T-helper 1 cell (primary cell): ENCODE results near the gene PSAP.

Experiments
- DNase-seq, 5 donors: peaks; one replicate each; pipeline ENCODE4 v3.0.0-alpha.2; 2012 to 2020

The PSAP gene

DNA sequence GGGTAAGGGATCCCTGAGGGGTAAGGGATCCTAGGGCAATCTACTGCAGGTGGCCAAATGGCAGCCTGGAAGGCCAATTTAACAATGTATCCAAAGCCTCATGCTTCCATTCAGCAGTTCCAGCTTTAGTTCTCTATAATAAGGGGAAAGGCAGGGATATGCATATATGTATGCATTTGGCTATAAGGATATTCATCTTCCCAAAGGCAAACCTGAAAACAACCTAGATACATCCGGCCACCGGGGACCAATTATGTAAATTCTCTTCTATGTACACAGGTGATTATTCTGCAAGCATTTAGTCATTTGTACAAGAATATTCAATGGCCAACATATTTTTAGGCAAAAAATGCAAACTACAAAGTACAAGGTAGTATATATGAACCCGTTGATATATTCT is 26.7 kb downstream of the PSAP start:
- no peak for DNase-seq

DNA sequence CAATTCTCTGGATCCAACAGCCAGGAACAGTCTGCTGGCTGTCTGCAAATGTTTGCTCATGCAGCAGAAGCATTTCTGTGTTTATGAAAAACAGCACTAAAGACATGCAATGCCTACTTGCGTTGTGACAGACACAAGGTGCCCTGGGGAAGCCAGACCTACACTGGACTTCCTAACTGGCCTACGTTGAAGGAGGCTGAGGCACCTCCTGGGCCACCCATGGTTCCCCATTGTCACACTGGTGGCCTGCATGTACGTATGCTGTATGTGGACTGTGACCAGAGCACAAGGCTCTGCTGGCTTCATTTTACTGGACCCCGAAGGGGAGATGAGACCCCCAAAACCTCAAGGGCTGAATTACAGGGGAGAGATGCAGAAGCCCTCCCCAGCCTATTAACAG is 27.7 kb downstream of the PSAP start:
- no peak for DNase-seq

DNA sequence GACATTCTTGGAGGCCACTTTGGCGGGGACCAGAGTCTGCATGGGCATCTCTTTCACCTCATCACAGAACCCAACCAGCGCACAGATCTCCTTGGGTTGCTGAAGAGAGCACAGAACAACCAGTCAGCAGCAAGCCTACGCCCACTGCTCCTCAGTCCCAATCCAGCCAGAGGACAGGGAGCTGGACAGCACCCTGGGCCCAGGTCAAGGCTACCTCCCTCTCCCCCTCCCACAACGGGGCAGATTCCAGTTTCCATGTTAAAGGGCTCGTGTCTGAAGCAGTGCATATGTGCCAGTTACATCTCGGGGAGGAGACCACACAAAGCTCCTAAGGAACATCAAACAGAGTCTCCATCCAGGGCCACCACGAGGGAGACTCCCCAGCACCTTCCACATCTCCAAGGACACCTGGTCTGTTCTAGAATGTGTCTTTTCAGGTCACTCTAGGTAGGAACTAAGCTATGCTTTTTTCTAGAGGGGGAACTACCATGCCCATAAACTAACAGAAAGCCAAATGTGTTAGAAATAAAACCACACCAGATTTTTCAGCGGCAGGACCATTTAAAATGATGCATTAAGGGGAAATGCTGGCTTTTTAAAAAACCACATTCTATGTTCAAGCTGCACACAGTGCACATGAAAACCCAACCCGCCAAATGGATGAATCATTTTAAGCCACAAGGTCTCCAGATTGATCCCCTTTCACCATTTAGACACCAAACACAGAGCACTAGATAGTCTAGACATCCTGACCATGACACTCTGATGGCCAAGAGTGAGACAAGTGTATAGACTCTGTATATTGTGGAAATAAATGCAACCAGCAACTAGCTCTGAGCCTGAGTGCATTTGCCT is 28.9 kb downstream of the PSAP start:
- DNase-seq = peak in 1 of 5 donors; percentile 13

DNA sequence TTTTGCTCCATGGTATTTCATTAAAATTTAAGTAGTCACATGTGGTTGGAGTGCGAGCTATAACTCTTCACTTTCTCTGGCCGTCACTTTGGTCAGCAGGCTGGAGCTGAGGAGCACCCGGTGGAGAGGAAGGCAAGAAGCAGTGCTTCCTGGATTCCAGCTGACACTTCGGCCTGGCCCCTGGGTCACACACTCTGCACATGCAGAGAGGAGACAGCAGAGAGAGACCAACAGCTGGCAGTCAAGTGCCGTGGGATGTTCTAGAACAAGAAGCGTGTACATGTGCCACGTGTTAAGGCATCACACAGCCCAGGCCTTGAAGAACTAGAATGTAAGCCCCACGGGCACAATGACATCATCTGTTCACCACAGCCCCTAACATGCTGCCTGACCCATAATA is 30.1 kb downstream of the PSAP start:
- DNase-seq = no peak

DNA sequence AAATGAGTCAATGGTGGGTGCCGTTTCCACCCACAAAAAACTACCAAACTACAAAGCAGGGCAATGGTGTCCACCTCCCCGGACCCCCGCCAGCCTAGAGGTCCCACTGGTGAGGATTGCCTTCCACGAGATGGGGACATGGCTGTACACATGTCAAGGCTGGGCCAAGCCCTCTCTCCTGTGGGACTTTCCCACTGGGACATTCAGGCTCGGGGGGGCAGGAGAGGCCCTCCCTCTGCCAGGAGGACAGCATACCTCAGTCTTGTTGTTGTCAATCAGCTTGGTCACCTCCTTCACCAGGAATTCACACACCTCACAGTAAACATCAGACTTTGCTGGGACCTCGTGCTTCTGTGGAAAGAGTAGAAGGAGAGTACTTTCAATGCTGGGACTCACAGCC is 31.1 kb downstream of the PSAP start:
- no peak for DNase-seq

DNA sequence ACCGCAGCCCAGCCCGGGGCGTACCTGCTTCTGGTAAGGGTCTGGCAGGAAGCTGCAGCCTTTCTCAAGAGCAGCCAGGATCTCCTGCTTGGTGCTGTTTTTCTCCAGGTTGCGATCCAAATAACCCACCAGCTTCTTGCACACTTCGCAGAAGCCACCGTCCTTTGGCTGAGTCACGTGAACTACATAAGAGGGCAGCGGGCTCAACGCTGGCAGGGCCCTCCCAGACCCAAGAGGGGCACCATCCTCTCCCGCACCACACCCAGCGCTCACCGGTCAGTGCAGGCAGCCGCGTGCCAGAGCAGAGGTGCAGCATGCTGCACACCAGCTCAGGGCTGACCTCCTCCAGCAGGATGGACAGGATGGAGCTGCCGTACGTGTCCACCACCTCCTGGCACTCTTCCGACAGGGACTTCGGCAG is 31.6 kb downstream of the PSAP start:
- DNase-seq = no peak

DNA sequence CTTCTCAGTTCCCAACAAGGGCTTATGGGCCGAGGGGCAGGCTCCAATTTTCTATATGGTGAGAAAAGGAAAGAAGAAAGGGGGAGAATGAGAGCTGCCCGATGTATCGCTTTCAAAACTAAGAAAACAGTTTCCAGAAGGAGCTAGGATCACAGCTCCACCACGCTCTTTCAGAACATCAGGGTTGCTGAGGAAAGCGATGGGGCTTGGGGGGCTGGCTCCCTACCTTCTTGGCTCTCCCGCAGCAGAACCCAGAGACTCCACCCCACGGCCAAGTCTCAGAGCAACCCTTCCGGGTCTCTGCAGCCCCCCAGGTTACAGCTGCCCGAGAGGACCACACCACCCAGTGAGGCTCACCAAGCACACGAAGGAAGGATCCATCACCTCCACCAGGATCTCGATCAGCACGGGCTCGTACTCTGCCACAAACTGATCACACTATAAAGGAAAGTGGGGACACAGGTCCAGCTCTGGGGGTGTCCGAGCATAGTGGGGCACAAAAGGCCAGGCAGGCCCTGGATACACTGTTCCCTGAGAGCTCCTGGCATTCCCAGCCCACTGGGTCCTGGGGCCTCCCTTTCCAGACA is 32.3 kb downstream of the PSAP start:
- DNase-seq = no peak

DNA sequence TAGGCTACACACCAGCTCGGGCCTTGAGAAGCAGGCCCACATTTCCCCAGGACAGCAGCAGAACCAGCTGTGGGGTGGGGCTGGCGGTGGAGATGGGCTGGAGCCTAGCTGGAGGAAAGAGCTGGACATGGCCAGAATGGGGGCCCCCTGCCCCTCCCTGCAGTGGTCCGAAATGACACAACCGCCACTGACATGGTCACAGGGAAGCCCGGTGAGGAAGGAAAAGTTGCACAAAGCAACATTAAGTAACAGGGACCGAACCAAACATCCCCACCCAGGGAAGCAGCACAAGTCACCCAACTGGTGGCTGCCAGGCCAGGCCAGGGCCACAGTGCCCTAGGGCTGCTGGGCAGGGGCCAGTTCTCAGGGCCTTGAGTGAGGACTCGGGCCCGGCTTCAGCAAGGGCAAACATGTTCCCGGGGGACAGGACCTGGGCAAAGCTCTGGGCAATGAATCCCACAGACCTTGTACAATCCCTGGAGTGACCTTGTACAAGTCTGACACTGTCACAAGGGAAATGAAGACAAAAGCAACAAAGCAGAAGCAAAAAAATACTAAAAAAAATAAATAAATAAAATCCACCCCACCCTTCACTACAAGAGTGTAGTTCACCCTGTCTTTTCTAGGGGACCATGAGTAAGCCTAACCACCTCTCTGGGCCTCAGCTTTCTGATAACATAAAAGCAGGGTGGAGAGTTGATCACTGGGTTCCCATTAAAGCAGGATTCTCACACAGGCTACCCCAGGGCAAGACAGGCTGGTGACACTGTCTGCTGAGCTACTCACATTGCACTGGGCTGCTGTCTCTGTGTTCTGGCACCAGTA is 33.0 kb downstream of the PSAP start:
- DNase-seq = no peak

DNA sequence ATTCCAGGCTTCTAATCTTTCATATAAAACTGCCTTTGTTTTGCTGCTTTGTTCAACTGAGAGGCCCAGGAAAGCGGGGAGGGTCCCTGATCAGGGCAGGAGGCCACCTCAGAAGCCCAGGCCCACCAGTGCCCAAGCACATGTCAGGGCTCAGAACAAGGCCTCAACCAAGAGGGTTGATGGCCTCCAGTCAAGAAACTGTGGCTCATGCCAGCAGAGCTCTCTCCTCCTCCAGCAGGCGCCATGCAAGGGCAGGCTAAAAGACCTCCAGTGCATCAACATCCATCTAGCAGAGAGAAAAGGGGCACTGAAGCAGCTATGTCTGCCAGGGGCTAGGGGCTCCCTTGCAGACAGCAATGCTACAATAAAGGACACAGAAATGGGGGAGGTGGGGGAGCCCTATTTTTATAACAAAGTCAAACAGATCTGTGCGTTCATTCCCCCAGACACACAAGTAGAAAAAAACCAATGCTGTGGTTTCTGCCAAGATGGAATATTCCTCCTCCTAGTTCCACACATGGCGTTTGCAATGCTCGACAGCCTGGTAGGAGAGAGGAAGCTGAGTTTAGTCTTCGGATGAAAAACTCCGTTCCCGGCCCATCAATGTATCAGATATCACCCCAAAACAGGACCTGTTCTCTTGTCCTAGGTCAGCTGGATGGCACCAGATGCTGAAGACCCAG is 34.0 kb downstream of the PSAP start:
- DNase-seq = no peak

DNA sequence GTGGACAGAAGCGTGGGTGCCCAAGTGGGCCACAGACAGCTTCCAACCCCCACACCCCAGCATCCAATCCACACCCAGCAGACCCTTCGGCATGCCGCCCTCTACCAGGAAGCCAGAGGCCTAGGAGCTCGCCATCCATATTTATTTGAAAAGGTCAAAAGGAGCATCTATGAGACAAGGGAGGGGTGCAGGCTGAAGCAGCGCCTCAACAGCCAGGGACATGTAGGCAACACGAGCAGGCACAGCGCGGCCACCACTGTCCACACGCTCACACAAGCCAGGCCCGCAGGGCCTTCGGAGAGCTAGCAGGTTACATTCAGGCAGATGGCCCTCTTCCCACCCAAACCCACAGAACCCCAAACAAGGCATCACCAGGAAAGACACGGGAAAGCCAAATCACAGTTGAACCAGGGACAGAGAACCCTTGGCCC is 34.6 kb downstream of the PSAP start:
- DNase-seq = no peak

DNA sequence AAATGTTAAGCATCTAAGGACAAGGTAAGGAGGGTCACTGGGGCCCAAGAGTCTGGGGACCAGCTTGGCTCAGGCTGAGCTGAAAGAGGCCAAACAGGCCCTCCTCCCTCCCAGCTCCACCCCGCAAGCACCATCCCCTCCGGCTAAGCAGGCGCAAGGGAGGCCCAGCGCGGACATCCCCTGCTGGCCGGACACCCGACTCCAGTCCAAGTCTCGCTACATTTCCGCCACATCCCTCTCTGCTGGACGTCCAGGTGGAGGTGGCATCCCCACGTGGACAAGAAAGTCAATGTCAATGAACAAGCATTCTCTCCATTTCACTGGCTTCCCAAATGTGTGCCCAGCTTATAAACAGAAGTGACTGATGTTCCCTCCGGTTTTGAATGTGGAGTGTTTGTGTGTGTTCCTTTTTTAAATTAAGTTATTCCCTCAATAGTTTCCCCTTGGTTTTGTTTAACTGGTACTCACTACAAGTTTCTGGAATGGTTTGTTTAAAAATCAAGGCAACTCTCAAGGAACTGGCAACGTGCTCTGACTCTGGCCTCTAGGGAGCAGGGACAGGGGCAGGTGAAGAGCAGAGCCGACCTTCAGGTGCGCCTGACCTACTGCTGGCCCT is 35.4 kb downstream of the PSAP start:
- no peak for DNase-seq

DNA sequence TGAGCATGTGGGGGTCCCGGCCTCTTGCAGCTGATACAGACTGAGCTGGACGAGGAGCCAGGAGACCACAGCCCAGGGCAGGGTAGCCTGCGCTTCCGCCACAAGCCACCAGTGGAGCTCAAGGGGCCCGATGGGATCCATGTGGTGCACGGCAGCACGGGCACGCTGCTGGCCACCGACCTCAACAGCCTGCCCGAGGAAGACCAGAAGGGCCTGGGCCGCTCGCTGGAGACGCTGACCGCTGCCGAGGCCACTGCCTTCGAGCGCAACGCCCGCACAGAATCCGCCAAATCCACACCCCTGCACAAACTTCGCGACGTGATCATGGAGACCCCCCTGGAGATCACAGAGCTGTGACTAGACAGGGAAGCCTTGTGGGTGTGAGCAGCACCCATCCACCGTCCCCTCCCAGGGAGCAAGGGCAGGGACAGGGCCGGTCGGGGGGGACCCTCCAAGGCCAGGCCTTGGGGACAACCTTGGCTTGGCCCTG is 36.1 kb downstream of the PSAP start:
- no peak for DNase-seq

DNA sequence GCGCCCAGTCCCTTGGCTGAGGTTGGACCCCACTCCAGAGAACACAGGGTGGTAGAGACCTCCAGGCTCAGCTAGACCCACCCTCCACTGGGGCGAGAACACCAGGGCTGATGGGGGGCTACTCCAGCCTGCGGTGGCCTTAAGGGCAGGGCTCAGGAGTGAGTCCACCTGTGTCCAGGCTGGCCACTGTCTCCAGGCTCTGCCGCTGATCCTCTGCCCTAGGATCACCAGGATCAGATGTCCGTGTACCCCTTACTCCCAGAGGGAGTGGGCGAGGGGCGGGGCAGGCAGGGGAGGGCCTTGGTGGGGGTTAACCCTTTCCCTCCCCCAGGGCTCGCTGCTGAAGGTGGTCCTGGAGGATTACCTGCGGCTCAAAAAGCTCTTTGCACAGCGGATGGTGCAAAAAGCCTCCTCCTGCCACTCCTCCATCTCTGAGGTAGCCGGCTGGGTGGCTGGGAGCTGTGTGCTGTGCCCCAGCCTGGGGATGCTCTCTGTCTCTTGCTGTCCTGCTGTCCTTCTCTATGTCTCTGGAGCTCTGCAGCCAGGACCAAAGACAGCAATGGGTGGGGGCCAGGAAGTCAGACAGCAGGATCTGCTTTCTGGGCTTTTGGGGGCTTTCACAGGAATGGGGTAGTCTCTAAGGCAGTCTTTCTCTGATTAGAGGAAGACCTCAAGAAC is 38.0 kb downstream of the PSAP start:
- no peak for DNase-seq

DNA sequence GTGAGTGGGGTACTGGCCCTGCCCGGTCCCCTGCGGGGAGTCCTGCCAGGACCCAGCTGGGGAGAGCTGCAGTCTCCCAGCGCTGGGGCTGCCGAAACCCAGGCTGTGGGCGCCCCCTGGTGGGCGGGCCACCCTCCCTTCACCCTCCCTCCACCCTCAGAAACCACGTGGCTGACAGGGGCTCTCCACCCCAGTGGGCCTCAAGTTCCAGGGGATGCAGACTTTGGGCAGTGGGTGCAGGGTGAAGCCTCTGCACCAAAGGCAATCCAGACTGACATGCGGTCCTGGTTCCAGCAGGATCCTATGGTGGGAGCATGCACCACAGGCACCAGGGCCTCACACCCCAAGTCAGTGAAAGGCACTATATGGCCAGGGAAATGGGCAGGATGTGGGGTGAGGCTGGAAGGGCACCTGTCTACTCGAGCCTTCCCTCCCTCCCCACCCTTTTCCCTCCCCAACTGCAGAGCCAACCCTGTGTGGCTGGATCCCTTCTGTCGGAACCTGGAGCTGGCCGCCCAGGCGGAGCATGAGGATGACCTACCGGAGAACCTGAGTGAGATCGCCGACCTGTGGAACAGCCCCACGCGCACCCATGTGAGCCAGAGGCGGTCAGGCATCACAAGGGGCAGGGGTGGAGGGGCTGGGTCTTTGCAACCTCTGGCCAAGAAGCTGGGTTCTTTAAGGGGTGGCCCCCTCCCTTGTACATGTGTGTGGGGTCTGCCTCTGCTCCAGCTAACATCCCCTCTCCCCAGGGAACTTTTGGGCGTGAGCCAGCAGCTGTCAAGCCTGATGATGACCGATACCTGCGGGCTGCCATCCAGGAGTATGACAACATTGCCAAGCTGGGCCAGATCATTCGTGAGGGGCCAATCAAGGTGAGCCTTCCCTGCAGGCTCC is 38.8 kb downstream of the PSAP start:
- DNase-seq = peak; percentile 51 to 77 (median 67)

DNA sequence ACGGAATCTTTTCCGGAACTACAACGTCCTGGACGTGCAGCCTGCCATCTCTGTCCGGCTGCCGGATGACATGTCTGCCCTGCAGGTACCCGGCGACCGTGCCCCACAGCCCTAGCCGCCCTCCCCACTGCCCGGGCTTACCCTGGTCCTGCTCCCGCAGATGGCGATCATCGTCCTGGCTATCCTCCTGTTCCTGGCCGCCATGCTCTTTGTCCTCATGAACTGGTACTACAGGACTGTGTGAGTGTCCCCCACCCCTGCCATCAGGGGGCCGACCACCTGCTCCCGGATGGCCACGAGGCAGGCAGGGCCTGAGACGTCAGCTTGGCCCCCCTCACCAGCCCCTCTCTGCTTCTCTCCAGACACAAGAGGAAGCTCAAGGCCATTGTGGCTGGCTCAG is 39.7 kb downstream of the PSAP start:
- DNase-seq = no peak

DNA sequence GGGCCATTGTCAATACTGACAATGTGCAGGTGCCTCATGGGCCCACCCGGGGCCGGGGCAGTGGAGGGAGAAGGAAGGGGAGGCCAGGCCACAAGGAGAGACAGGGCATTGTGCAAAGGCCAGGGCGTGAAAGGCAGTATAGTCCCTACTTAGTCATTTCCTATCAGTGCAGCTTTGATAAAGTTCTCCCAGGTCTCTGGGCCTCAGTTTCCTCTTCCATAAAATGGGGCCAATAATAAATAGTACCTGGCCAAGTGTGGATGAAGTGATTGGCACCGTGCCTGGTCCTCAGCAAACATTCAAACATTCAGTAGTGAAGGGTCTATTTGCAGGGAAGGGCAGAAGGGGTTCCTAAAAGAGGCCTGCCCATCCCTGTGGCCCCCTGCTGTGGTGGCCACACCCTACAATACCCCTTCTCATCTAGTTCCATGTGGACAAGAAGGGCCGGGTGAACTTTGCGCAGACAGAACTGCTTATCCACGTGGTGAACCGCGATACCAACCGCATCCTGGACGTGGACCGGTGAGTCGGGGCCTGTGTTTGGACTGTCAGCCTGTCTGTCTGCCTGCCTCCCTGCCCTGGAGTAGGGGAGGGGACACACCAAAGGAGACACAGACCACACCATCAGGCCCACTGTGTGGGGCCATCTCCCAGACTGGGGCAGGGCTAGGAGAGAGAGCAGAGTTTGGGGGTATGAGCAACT is 40.9 kb downstream of the PSAP start:
- DNase-seq = no peak

DNA sequence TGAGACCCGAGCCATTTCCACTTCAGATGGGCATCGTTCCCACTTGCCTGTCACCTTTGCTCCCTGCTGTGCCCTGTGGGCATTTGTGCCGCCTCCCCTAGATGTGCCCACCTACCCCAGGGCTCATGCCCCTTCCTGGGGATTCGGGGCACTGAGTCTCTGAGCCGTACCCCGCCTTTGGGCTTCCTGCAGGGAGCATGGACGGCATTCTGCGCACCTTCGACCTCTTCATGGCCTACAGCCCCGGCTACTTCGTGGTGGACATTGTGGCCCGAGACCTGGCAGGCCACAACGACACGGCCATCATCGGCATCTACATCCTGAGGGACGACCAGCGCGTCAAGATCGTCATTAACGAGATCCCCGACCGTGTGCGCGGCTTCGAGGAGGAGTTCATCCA is 41.4 kb downstream of the PSAP start:
- DNase-seq = no peak

DNA sequence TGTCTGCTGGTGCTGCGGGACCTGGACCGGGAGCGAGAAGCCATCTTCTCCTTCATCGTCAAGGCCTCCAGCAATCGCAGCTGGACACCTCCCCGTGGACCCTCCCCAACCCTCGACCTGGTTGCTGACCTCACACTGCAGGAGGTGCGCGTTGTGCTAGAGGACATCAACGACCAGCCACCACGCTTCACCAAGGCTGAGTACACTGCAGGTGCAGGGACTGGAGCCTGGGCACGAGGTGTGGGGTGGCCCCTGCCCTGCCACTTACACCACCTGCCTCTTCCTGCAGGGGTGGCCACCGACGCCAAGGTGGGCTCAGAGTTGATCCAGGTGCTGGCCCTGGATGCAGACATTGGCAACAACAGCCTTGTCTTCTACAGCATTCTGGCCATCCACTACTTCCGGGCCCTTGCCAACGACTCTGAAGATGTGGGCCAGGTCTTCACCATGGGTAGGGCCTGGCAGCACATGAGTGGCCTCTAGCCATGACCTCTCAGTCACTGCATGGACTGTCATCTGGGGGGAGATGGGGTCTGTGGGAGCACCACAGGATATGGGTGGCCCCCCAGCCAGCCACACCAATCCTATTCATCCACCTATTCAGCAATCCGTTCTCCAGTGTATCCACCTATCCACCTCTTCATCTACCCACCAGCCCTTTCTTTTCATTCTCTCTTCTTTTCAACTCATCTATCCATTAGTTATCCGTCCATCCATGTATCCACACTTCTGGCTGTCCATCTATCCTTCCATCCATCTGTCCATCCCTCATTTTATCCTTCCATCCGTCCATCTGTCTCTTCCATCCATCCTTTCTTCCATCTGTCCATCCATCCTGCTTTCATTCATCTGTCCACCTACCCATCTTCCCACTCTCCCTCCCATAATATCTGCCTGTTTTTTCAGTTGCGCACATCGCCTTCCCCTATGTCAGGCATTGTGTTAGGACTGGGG is 43.2 kb downstream of the PSAP start:
- DNase-seq = no peak
